ENCODE results near the gene MARK2.

DNA sequence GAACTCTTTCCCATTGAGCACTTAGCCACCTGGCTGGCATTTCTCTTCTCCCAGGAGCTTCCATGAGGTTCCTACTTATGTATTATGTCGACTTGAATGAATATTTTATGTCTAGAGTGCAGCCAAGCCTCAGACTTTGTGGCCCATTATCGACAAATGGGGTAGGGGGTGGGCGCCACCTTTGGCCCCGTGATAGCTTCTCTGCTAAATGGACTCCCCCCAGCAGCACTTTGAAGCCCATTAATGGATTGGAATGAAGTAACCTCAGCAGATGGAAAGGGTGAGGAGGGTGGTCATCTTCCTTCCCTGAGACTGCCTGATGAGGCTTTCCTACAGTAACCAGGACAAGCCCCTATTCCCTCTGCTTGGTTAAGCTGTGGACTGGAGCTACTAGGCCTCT lies 5.9 kb downstream of the MARK2 start:
- TF ChIP-seq, protein P1, sequence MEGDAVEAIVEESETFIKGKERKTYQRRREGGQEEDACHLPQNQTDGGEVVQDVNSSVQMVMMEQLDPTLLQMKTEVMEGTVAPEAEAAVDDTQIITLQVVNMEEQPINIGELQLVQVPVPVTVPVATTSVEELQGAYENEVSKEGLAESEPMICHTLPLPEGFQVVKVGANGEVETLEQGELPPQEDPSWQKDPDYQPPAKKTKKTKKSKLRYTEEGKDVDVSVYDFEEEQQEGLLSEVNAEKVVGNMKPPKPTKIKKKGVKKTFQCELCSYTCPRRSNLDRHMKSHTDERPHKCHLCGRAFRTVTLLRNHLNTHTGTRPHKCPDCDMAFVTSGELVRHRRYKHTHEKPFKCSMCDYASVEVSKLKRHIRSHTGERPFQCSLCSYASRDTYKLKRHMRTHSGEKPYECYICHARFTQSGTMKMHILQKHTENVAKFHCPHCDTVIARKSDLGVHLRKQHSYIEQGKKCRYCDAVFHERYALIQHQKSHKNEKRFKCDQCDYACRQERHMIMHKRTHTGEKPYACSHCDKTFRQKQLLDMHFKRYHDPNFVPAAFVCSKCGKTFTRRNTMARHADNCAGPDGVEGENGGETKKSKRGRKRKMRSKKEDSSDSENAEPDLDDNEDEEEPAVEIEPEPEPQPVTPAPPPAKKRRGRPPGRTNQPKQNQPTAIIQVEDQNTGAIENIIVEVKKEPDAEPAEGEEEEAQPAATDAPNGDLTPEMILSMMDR (IDR thresholded peaks at IDR 0.05) = no peak
- TF ChIP-seq POLR2A (IDR thresholded peaks at IDR 0.05) (no peak), POLR2AphosphoS5 (IDR thresholded peaks at IDR 0.05) (no peak)
